Transverse colon (tissue), 4 donors: ENCODE results near the gene TRPC6.

Source experiments
- CTCF ChIP-seq, 5 experiments: fragments of 200-600 bp in 3 of 5; fragments of 450-650 bp in 2 of 5; sonication (generic) in 3 of 5; IDR thresholded peaks; 1 replicate in 2 of 5; 2 replicates in 3 of 5; pipeline ENCODE4 v1.5.1; 2016 to 2017; ENCODE audit warnings: antibody characterized with exemption in 5 of 5, inconsistent platforms in 3 of 5, mild to moderate bottlenecking in 2 of 5, moderate library complexity in 1 of 5
- EP300 ChIP-seq: sonication (generic); formaldehyde crosslinking; IDR thresholded peaks from one replicate; pipeline ENCODE4 v1.6.1; 2017; ENCODE audit warnings: antibody characterized with exemption, low read depth
- POLR2AphosphoS5 ChIP-seq, 3 donors: sonication (generic); formaldehyde crosslinking; IDR thresholded peaks; one replicate each; pipeline ENCODE4 v1.6.1; 2016; ENCODE audit warnings: antibody characterized with exemption in 3 of 3

- TF ChIP-seq POLR2AphosphoS5 (IDR thresholded peaks at IDR 0.05) = no peak
- no peak for TF ChIP-seq EP300
- no peak for TF ChIP-seq CTCF (IDR thresholded peaks at IDR 0.05)
These were observed 112.8 kb downstream of the TRPC6 start for GRCh38 chr11:101470881-101471520.
